Fibroblast of skin of back (primary cell): ENCODE measurements around the gene NOP9.
A peak's percentile ranks its signal among the peaks of the same experiment; 100 is the strongest.

Source experiments
- DNase-seq: peaks from one replicate; pipeline ENCODE4 v3.0.0-alpha.2; 2013

NOP9 gene

DNA sequence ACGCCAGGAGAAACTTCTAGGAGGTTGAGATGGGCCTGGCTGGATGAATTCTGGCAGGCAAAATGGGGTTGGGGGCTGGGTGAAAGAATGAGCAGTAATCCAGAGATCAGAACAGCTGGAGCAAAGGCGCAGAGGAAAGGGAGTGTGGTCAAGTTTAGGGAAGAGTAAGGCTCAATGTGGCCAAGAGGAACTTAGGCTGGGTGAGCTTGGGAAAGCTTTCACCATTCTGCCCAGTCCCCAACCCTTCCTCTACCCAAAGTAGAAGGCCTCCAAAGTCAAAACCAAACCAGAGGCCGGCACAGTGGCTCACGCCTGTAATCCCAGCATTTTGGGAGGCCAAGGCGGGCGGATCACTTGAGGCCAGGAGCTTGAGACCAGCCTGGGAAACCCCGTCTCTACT lies 18.0 kb upstream of the NOP9 start:
- DNase-seq: no peak

DNA sequence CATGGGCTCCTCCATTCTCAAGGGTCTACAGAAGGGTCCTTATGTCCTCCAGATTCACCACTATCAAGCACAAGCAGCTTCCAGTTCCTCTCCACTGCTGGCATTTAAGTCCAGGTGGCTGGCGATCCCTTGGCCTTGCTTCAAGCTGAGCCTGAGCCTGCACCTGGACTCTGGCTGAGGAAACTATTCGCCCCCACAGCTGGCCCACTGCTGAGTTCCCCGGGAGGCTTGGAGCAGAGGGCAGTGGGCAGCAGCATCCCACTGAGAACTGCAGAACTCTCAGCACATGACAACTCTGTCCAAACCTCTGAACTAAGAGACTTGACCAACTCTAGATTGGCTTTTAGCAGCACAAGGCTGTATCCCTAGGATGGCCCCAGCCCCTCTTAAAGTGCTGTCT lies 16.9 kb upstream of the NOP9 start:
- no peak for DNase-seq

DNA sequence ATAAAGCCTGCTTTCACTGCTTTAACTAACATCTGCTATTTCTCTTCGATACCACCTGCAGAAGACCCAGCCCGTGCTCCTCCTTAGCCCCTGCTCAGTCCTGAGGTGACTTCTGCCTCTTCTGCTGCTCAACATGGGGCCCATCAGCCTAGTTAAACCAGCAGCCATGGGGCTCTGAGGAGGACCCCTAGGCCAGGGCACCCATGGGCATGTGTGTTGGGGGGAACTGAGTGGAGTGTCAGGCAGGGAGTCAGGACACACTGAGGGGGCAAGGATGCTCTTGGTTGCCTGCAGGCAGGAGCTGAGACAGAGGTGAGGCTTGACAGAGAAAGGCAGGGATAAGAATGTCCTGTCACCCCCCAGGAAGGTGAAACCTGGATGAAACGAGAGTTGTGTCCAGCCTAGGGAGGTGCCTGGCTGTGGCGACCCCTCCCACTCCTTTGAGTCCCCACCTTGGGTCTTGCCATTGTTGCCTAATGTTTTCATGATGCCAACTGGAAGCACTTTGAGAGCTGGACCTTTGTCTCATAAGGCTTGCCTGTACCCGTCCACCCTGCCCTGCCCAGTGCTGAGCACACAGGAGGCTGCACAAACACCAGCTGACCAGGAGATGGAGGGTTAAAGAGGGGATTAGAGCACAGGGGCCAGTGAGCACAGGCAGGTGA lies 15.7 kb upstream of the NOP9 start:
- DNase-seq: no peak

DNA sequence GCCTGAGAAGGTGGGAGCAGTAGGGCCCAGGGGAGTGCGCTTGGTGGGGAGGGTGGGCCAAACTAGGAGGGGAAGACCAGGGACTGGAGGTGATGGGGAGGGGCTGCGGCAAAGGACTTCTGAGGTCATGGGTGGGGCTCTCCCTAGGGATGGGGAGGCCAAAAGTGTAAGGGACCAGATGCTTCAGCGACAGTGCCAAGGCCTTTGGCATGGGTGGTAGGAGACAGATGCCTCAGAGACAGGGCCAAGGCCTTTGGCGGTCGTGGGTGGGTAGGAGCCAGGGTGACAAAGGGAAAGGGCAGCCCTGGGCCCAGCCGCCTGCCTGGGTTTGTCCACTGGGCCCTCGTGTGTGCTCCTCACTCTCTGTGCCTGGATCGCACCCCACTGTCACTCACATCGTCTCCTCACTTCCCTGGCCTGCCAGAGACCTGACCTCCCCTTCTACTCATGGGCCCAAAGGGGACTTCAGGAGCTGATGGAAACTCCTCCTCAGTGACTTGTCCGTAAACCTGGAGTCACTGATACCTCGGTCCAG lies 15.1 kb upstream of the NOP9 start:
- no peak for DNase-seq

DNA sequence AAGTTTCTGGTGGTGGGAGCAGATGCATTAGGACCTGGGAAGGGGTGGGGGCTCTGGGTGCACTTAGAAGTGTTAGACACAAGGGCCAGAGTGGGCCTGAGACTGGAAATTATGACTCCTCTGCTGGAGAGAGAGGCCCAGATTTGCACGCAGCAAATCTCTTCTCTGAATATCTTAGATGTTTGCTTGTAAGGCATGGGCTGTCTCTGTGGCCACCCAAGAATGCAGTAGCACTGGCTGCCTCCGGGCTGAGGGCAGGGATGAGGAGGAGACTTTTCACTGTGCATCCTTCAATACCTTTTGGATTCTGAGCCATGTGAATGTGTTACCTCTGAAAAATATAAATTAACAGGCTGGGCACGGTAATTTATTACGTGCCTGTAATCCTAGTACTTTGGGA lies 14.3 kb upstream of the NOP9 start:
- DNase-seq: no peak

DNA sequence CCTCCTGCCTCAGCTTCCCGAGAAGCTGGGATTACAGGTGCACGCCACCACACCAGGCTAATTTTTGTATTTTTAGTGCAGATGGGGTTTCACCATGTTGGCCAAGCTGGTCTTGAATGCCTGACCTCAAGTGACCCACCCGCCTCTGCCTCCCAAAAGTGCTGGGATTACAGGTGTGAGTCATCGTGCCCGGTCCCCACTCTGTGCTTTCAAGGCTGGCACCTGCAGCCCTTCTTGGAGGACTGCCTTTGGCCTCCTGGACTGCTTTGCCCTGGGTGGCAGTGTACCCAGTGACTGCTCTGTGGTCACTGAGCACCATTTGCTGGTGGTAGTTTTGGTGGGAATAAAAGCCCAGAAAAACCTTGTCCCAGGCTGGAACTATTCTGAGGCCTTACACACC lies 12.7 kb upstream of the NOP9 start:
- DNase-seq: no peak

DNA sequence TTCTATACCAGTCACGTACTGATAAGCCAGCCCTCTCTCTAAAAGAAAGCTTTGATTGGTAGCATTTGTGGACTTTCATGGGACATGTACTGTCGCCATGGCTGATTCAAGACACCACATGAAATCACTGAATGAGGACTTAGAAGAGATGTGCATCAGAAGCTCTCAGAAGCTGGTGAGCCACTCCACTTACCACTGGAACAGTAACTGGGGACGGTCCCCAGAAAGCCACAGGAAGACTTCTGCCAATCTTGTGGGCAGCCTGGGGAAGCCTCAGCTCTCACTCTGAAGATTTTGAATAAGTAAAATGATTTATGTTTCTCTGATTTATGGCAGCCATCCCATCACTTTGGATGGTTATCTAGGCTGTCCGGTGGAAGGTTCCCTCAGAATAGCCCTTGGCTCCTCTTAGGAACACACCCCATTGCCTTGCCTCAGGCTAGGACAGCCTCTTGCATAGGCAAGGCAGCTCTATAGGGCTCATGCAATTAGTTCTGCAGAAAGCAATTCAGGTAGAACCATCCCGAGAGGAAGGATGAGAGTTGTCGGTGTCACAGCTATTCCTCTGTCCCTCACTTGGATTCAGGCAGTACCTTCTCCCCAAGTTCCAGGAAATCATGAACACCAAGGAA lies 9.9 kb upstream of the NOP9 start:
- DNase-seq: no peak

DNA sequence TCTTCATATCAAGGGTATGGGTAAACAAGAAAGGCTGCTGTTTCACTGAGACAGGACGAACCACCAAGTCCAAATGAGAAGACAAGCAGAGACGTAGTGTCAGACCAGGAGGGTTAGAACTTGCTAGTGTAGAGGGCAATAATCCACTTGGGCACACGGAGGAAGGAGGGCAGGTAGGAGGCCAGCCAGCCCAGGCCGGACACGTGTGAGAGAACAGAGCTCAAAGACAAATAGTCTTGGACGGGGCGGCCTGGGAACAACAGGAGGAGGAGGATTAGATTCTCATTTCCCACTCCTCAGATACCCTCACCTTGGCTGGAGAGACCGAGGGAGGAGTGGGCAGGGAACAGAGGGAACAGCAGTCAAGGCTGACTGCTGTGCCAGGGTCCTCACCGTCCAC lies 8.9 kb upstream of the NOP9 start:
- no peak for DNase-seq

DNA sequence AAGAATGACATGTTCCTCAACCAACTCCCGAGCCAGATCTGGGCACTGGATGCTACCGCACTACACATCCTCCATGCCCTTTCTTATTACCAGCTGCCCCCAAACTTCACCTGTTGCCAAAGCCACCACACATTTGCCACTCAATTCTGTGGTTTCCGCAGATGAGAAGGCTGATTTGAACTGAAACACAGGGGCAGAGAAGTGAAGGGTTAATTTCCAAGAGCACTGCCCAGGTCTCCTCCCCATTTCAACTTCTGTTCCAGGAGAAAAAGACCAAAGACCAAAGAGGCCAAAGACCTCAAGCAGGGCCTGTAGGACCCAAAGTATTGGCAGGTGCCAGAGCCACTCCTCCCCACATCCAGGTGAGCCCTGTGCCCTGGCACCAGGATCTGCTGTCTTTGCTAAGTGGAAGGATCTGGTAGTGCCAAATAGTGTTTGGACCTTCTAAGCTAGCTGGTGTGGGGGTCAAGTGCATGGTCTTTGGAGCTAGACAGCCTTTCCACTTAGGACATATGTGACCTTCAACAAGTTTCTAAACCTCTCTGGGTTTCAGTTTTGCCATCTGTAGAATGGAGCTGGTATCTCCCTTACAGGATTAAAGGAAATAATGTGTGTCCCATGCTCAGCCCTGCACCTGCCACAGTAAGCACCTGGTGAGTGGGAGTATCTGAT lies 8.1 kb upstream of the NOP9 start:
- no peak for DNase-seq

DNA sequence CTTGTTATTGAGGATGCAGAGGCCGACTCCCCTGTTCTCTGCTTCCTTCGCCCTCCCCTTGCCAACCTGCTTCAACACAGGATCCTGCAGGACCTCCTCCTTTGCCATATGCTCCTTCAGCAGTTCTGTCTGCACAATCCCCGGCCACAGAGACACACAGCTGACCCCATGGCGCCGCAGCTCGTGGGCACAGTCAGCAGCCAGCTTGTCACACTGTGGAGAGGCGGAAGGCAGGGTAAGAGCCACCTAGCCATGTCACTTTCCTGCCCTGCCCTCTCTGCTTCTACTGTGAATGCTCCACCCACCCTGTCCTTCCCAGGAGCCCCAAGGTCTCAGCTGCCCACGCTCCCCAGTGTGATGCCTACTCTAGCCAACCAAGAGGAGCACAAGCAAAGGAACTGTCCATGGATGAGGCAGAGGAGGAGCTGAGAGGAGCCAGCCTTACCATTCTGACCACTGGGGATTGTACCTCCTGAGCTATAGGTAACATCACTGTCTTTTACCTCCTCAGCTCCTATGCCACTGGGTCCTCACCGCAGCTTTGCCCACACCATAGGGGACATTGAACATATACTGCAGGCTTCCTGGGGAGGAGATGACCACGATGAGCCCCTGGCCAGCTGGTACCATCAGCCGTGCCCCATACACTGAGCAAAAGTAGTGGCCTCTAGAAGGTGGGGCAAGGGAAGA lies 7.4 kb upstream of the NOP9 start:
- no peak for DNase-seq

DNA sequence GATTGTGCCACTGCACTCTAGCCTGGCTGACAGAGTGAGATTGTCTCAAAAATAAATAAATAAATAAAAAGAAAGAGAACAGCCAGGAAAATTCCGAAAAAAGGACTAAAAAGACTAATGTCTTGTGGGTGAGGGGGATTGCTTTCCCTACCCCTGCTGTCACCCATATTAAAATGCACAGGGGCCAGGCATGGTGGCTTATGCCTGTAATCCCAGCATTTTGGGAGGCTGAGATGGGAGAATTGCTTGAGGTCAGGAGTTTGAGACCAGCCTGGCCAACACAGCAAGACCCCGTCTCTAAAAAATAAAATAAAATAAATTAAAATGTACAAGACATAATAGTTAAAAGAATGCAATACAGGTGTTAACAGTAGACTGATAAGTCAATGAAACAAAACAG lies 6.1 kb upstream of the NOP9 start:
- no peak for DNase-seq

DNA sequence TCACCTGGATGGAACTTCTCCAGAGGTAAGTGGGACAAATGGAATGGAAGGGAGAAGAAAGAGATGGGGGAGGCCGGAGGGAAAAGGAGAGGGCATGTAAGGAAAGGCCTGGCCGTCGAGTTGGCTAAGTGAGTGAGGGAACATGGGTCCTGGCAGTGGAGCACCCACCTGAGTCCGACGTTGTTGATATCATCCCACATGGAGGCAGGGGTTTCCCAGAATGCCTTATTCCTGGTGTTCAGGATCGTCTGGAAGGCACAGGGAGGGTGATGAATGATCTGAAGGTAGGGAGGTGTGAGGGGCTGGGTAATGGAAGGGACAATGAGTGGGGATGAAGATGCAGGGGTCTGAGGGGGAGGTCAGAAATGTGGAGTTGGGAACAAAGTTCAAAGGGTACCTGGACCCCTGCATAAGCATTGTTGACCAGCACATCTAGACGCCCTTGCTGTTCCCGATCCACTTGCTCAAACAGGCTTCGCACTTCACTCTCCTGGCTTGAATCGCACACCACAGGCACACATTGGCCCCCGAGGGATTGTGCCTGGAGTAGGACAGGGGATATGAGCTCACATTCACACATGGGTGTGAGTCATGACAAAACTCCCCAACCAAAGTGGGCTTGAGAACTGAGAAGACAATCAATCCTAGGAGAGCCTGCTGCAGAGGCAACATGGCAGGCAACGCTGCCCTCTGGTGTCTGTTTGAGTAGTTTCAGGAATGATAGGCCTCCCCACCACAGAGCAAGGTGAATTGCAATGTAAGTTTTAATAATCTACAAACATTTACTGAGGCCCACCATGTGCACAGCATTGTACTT lies 3.1 kb upstream of the NOP9 start:
- peak; percentile 94 for DNase-seq

DNA sequence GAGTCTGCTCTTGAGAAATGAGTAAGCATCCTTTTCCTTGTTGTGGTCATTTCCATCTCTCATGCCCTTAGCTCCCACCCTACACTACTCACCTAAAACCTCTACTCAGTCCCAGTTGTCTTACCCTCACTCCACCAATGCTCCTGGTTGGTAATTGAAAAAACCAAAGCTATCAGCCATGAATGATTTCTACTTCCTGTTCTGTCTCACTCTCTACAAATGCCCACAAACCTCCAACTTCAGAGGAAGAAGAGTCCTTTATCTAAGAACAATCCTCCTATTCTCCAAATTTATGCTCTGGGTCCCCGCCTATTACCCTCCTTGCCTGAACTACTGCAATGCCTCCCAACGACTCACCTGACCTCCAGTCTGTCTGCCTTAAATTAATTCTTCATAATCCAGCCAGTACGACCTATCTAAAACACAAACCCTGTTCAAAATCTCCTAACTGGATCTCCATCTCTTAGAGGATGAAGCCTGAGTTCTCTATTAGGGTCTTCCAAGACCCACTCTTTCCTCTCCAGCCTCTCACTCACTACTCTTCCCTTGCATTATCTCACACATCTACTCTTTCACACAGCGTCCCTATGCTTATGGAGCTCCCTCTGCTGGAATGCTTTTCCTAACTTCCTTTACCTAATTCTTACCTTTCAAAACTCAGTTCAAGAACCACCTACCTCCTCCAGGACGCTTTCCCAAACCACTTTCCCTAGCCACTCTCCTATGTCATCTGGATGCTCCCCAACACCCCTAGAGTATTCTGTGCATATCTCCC lies 2.3 kb upstream of the NOP9 start:
- DNase-seq: peak; percentile 30

DNA sequence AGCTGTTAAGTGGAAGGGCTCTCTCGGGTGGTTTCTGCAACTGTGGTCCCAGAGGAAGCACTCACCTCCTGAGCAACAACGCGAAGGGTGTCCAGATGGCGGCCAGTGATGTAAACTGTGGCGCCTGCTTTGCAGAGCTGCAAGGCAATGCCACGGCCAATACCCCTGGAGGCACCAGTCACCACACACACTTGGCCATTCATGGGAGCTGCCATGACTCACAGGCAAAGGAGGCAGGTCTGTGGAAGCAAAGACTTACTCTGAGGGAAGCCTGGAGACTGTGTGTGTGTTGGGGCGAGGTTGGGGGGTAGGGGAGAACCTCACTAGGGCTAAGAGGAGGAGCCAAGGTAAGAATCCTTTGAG lies 777 bp upstream of the NOP9 start:
- peak; percentile 62 for DNase-seq

DNA sequence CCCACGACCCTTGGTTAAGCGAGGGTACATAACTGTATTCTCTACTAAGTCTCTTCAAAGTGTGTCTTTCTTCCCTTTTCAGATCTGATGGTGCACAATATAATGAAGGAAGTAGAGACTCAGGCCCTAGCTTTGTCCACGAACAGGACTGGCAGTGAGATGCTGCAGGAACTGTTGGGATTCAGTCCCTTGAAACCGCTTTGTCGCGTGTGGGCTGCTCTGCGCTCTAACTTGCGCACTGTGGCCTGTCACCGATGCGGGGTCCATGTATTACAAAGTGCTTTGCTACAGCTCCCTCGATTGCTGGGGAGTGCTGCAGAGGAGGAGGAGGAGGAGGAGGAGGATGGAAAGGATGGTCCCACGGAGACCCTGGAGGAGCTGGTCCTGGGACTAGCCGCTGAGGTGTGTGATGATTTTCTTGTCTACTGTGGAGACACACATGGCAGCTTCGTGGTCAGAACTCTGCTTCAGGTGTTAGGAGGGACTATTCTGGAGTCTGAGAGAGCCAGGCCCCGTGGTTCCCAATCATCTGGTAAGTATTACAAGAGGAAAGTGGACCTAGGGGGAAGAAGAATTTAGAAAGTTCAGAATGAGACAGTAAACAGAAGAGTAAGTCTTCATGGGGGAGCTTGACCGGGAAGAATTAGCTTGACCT lies 803 bp downstream of the NOP9 start:
- DNase-seq: no peak

DNA sequence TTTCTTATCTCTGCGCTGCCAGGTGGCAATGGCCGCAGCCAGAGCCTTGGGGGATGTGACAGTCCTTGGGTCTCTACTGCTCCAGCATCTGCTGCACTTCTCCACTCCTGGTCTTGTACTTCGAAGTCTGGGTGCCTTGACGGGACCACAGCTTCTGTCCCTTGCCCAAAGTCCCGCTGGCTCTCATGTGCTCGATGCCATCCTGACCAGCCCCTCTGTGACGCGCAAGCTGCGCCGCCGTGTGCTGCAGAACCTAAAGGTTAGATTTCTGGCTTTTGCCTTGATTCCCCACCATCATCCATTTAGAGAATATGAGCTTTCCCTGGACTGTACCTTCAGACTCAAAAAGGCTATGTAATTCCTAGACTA lies 4.4 kb downstream of the NOP9 start:
- DNase-seq: no peak

DNA sequence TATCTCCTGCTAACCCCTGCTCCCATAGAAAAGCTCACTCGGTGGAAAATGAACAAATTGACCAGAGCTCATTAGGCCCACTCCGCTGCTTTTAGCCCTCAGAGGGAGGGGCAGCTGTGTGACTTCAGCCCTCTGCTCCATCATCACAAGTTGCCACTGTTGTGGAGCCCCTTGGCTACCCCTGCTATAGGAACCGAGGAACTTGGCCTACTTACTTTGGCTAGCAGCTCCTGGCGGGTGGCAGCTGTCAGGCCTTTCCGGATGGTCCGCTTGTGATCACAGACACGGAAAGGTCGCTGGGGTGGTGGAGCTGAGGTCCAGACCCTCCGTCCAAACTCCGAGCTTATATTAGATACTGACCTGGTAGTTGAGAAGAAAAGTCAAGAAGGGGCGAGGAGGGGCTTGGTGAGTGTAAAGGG lies 7.5 kb downstream of the NOP9 start:
- DNase-seq: no peak

DNA sequence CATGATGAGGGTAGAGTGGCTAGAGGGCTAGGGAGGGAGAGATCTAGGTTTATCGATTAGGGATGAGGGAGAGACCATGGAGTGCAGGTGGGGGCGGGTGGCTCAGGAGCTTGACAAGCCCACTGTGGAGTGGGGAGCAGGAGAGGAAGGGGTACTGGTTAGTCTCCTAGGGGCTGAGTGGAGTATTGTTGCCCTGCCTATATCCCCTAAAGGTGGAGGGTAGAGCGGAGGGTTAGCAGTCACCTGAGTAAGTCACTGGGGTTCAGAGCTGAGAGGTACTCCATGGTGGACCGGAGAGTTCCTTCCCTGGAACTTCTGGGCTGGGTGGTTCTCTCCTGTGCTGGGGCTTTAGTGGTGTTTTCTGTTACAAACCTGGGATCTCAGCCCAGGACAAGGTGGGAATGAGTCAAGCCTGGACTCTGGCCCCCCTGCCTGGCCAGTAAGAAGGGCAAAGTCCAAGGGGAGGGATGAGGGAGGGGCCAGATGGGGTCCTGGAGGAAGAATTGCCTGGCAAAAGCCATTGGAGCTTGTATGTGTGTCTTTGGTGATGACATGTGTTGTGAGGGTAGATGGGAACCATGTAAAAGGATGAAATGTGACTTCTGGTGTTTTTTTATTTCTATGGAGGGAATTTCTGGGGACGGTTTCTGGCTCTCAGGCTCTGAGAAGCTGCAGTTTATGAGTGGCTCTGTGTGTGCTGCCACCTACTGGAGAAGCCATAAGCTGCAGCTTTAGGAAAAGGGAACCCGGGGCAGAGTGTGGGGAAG lies 8.1 kb downstream of the NOP9 start, which contains the start of gene CIDEB:
CIDEB (minus strand) TSS at position 403 of the 767 bp plus-strand sequence; CDS start at position 284, 119 bp downstream.
- DNase-seq: peak; percentile 56

DNA sequence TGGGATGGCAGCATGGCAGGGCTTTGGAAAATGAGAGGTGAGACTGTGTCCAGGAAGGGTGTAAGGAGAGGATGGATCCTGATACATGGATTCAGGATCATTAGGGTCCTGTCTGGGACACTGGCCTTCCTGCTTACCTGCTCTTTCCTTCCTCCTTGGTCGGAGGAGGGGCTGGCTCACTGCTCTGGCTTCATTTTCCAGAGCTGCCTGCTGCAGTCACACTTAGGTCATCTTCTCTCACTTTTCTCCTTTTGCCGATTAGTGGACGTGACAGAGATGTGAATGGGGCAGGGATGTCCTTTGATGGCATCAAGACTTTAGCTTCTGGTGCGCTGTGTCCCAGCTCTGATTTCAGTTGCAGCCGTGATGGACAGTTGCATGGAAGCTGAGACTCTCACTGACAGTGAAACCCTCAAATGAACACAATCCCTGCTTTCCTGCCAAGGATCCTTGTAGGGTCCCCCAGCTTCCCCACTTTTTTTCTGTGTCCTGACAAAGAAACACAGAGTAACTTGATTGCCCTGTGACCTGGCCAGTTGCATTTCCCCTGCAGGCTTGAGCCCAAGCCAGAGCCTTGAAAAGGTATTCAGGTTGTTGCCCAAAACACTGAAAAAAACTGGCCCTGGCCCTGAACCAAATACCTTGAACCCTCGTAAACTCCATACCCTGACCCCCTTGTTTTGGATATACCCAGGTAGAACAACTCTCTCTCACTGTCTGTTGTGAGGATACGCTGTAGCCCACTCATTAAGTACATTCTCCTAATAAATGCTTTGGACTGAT lies 8.9 kb downstream of the NOP9 start:
- DNase-seq: no peak
